GM23248 (cell line): Measurements from ENCODE around the gene DCANP1. TPM values are rescaled to one million over a fixed set of nuclear protein-coding genes. Genes with fewer than 3 reads are reported as not detected.

Experiments
- DNase-seq: peaks from one replicate; pipeline ENCODE4 v3.0.0-alpha.2; 2015
- H2AFZ ChIP-seq: fragments of 200-600 bp; sonication (generic); 2 replicates; pipeline ENCODE4 v1.6.1; 2016; ENCODE audit warnings: antibody characterized with exemption
- H3F3A ChIP-seq: fragments of 200-600 bp; sonication (generic); 2 replicates; pipeline ENCODE4 v1.6.1; 2016; ENCODE audit warnings: mild to moderate bottlenecking, antibody characterized with exemption, mixed run types; ENCODE audit not compliant: insufficient read depth
- H3K27ac ChIP-seq: fragments of 200-600 bp; sonication (generic); 2 replicates; pipeline ENCODE4 v1.5.1; 2016; ENCODE audit warnings: mild to moderate bottlenecking
- H3K27me3 ChIP-seq: fragments of 200-600 bp; sonication (generic); replicated peaks from 2 replicates; pipeline ENCODE4 v1.6.1; 2016; ENCODE audit warnings: mild to moderate bottlenecking; ENCODE audit not compliant: insufficient read depth
- H3K36me3 ChIP-seq: fragments of 200-600 bp; sonication (generic); 2 replicates; pipeline ENCODE4 v1.6.1; 2016; ENCODE audit warnings: low read depth, mild to moderate bottlenecking
- H3K4me1 ChIP-seq: fragments of 200-600 bp; sonication (generic); 2 replicates; pipeline ENCODE4 v1.6.1; 2016; ENCODE audit warnings: mild to moderate bottlenecking; ENCODE audit not compliant: insufficient read depth
- H3K4me2 ChIP-seq: fragments of 200-600 bp; sonication (generic); one replicate; pipeline ENCODE4 v1.6.1; 2016; ENCODE audit warnings: mild to moderate bottlenecking; ENCODE audit not compliant: unreplicated experiment
- H3K4me3 ChIP-seq: fragments of 200-600 bp; sonication (generic); 2 replicates; pipeline ENCODE4 v1.5.1; 2016; ENCODE audit warnings: mild to moderate bottlenecking
- H3K79me2 ChIP-seq: fragments of 200-600 bp; sonication (generic); 2 replicates; pipeline ENCODE4 v1.6.1; 2016; ENCODE audit warnings: mild to moderate bottlenecking; ENCODE audit not compliant: insufficient read depth
- H3K9ac ChIP-seq: fragments of 200-600 bp; sonication (generic); 2 replicates; pipeline ENCODE4 v1.6.1; 2016; ENCODE audit warnings: mild to moderate bottlenecking
- H3K9me2 ChIP-seq: fragments of 200-600 bp; sonication (generic); 2 replicates; pipeline ENCODE4 v1.6.1; 2016; ENCODE audit warnings: mixed run types, mild to moderate bottlenecking, moderate library complexity; ENCODE audit not compliant: insufficient read depth
- H3K9me3 ChIP-seq: fragments of 200-600 bp; sonication (generic); one replicate; pipeline ENCODE4 v1.6.1; 2017; ENCODE audit warnings: low read depth
- H4K20me1 ChIP-seq: fragments of 200-600 bp; sonication (generic); 2 replicates; pipeline ENCODE4 v1.6.0; 2016; ENCODE audit not compliant: insufficient read depth
- EZH2 ChIP-seq: fragments of 200-600 bp; sonication (generic); IDR thresholded peaks from 2 replicates; pipeline ENCODE4 v1.6.1; 2018; ENCODE audit warnings: antibody characterized with exemption, mild to moderate bottlenecking; ENCODE audit not compliant: insufficient read depth, poor library complexity, severe bottlenecking
- EZH2phosphoT487 ChIP-seq: fragments of 200-600 bp; sonication (generic); IDR thresholded peaks from 2 replicates; pipeline ENCODE4 v1.6.1; 2018; ENCODE audit warnings: antibody characterized with exemption, moderate library complexity, mild to moderate bottlenecking, low read depth; ENCODE audit not compliant: insufficient read depth
- WGBS, 2 experiments: methylation state at CpG; one replicate each; pipeline ENCODE4 v1.1.6; 2015 to 2017; ENCODE audit warnings: low lambda C conversion rate in 2 of 2, low coverage in 1 of 2; ENCODE audit errors: missing lambda C conversion rate in 2 of 2; 5-methylcytosine and 5-hydroxymethylcytosine counted together
- in situ Hi-C: fragments of 300-500 bp; cut with MboI; formaldehyde crosslinking; loops from 2 replicates; pipeline ENCODE4 v1.15.0; 2020
- polyA plus RNA-seq: library from polyadenylated mRNA; unstranded; fragments of >200 nt; fragmentation: Nextera tagmentation; extraction: Ambion mirVana; gene quantifications from 2 replicates; pipeline ENCODE4 v1.2.1, GENCODE V29; 2016
- total RNA-seq: library from RNA; depleted of rRNA; stranded (reverse); fragments of >200 nt; shearing (Covaris generic); gene quantifications from 2 replicates; pipeline ENCODE4 v1.2.3, GENCODE V29; 2014

DCANP1 gene
- total and polyA plus RNA-seq, 2 experiments from 2014 or later = not detected

GRCh38 chr5:135456238-135457099, 9.3 kb upstream of the DCANP1 start:
- no peaks in the 10 kb centered on the region for H3K27me3 ChIP-seq
- peak; percentile 98 for DNase-seq
- H3K9me3 ChIP-seq = no peaks in the 10 kb centered on the region
- H3F3A ChIP-seq = no peaks in the 10 kb centered on the region
- no peaks in the 10 kb centered on the region for H4K20me1 ChIP-seq
- H3K9me2 ChIP-seq = no peaks in the 10 kb centered on the region
- H3K36me3 ChIP-seq = no peaks in the 10 kb centered on the region
- 52 to 58% methylated on average over 12 of the region's 12 CpGs for WGBS, 2 experiments
- no peak for TF ChIP-seq EZH2phosphoT487
- no peak for TF ChIP-seq EZH2
- H3K27ac ChIP-seq = peak overlapping the region; percentile 41
- H3K4me3 ChIP-seq = no peak overlapping the region
- no peaks in the 10 kb centered on the region for H3K79me2 ChIP-seq
- in situ Hi-C loops = no loop called here
- H3K9ac ChIP-seq = no peak overlapping the region
- peak overlapping the region; percentile 61 for H3K4me2 ChIP-seq
- peak overlapping the region; percentile 47 for H2AFZ ChIP-seq
- peaks cover 18% of the 10 kb centered on the region for H3K4me1 ChIP-seq

GRCh38 chr5:135455876-135456237, 8.7 kb upstream of the DCANP1 start:
- TF ChIP-seq EZH2 = no peak
- no peak for TF ChIP-seq EZH2phosphoT487
- Histone ChIP-seq H3K4me3 (no peak overlapping the region), H3K9me3 (no peaks in the 10 kb centered on the region), H3K27ac (peak overlapping the region; percentile 40; the same call in 1 of the 2 replicates), H4K20me1 (no peaks in the 10 kb centered on the region), H3K36me3 (no peaks in the 10 kb centered on the region), H3F3A (no peaks in the 10 kb centered on the region), H3K4me1 (peaks cover 18% of the 10 kb centered on the region), H3K9ac (no peak overlapping the region), H3K4me2 (peak overlapping the region; percentile 61), H3K79me2 (no peaks in the 10 kb centered on the region), H3K9me2 (no peaks in the 10 kb centered on the region), H3K27me3 (no peaks in the 10 kb centered on the region), H2AFZ (no peak overlapping the region)
- in situ Hi-C loops = no loop called here
- DNase-seq = no peak
- WGBS, 2 experiments = 96% methylated on average over 4 of the region's 4 CpGs

GRCh38 chr5:135454946-135455345, 7.8 kb upstream of the DCANP1 start:
- WGBS, 2 experiments = 90% methylated on average over 3 of the region's 3 CpGs
- H3F3A ChIP-seq = no peaks in the 10 kb centered on the region

DNA sequence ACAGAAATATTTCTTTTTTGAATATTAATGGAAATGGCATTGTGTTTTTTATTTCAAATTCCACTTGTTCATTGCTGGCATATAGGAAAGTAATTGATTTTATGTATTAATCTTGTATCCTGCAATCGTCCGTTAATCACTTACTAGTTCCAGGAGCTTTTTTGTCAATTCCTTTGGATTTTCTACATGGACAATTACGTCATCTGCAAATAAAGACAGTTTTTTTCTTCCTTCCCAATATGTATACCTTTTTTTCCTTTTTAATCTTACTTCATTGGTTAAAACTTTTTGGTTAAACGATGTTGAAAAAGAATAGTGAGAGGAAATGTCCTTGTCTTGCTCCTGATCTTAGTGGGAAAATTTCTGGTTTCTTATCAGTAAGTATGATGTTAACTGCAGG, 6.5 kb upstream of the DCANP1 start:
- Histone ChIP-seq H4K20me1 (no peaks in the 10 kb centered on the region), H3K27me3 (no peaks in the 10 kb centered on the region), H3K36me3 (no peaks in the 10 kb centered on the region), H3F3A (no peaks in the 10 kb centered on the region), H3K27ac (no peak overlapping the region), H2AFZ (no peak overlapping the region), H3K4me2 (no peak overlapping the region), H3K79me2 (no peaks in the 10 kb centered on the region), H3K4me1 (peaks cover 13% of the 10 kb centered on the region), H3K9me2 (no peaks in the 10 kb centered on the region), H3K4me3 (no peak overlapping the region), H3K9me3 (no peaks in the 10 kb centered on the region), H3K9ac (no peak overlapping the region)
- in situ Hi-C loops = no loop called here
- TF ChIP-seq EZH2phosphoT487 (no peak), EZH2 (no peak)
- DNase-seq = no peak
- WGBS, 2 experiments = 78 to 79% methylated on average over 4 of the region's 4 CpGs

More at GRCh38 chr5:135454946-135455345, 7.8 kb upstream of the DCANP1 start:
- Histone ChIP-seq H3K36me3 (no peaks in the 10 kb centered on the region), H3K4me1 (peaks cover 18% of the 10 kb centered on the region), H2AFZ (no peak overlapping the region), H3K9me2 (no peaks in the 10 kb centered on the region), H4K20me1 (no peaks in the 10 kb centered on the region), H3K9me3 (no peaks in the 10 kb centered on the region), H3K4me3 (no peak overlapping the region), H3K27ac (no peak overlapping the region), H3K4me2 (no peak overlapping the region), H3K79me2 (no peaks in the 10 kb centered on the region), H3K9ac (no peak overlapping the region), H3K27me3 (no peaks in the 10 kb centered on the region)
- in situ Hi-C loops = no loop called here
- no peak for DNase-seq
- no peak for TF ChIP-seq EZH2
- TF ChIP-seq EZH2phosphoT487 = no peak
